T-helper 9 cell (primary cell): Measurements from ENCODE around the gene CC2D1A.

ENCODE experiments used
- DNase-seq: peaks from one replicate; pipeline ENCODE4 v3.0.0-alpha.2; 2020

Gene CC2D1A

GRCh38 chr19:13938301-13939064, 32.5 kb downstream of the CC2D1A start, which contains the start of gene PODNL1:
Gene PODNL1, minus strand, starts transcription at chr19:13938417. Its CDS starts 236 bp downstream, at chr19:13938181.
- DNase-seq, result no peak

GRCh38 chr19:13942023-13942684, 36.2 kb downstream of the CC2D1A start:
- DNase-seq, result no peak

- DNase-seq, result no peak
These were observed 40.4 kb downstream of the CC2D1A start for GRCh38 chr19:13946414-13946813.

GRCh38 chr19:13951043-13951442, 45.0 kb downstream of the CC2D1A start:
- no peak for DNase-seq

- no peak for DNase-seq
These were observed 45.8 kb downstream of the CC2D1A start for GRCh38 chr19:13951799-13952153.

DNA sequence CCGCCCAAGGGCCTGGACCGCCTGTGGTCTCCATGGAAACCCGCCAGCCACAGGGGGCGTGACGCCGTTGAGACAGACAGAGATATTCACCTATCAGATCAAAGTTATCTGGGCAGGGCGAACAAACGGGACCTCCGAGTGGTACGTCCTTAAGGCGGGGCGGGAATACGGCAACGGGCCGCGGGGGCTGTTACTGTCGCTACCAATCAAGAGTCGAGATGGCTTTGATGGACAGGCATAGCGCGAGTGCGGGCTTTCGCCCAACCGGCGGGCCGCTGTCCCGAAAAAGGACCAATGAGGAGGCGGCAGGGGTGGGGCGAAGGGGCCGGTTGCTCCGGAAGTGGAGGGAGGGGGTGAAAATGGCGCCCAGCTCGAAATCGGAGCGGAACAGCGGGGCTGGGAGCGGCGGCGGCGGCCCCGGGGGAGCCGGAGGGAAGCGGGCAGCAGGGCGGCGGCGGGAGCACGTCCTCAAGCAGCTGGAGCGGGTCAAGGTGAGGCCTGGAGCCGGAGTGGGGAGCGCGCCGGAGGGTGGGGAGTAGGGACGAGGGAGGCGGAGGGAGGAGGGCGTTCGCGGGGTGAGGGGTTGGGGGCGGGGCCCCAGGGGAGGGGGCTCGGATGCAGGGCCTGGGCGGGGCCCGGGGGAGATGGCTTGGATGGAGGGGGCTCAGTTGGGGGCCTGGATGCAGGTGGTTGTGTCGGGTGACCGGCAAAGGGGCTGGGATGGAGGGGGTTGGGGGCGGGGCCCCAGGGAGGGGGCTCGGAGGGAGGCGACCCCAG, 46.3 kb downstream of the CC2D1A start, which contains the start of gene DCAF15:
TSS of gene DCAF15 (plus strand) at position 356 of the 777 bp plus-strand sequence. CDS start at position 360, 4 bp downstream.
- DNase-seq, result peak; percentile 96

- no peak for DNase-seq
These were observed 47.0 kb downstream of the CC2D1A start for GRCh38 chr19:13952931-13953531.

GRCh38 chr19:13954185-13954584, 48.2 kb downstream of the CC2D1A start:
- DNase-seq, result no peak

- DNase-seq, result no peak
These were observed 49.8 kb downstream of the CC2D1A start for GRCh38 chr19:13955662-13956364.

DNA sequence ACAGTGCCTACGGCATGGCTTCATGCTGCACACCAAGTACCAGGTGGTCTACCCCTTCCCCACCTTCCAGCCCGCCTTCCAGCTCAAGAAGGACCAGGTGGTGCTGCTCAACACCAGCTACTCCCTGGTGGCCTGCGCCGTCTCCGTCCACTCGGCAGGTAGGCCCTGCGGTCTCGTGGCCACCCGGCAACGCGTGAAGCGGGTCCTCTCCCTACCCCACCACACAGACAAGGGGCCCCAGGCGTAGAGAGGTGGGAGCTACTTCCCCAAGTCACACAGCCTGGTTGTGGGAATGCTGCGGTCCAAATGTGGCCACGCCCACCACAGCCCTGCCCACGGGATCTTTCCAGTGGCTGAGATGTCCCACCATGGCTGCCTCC, 50.4 kb downstream of the CC2D1A start:
- DNase-seq, result no peak

DNA sequence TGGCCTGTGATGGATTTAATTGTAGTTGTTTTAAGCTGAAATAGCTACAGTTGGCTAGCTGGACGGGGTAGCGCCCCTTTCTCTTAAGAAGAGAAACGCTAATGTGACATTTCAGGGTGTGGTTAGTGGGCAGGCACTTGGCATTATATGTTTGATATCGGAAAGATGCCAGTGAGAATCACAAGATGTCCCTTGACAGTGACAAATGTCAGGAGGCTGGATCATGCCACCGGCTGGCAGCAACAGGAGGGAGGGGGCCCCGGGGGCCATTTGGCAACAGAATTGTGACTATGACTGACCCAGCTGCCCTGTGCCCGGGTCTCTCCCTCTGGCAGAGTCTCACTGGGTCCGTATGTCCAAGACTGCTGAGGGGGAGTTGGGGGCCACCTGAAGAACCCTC, 51.0 kb downstream of the CC2D1A start:
- no peak for DNase-seq

DNA sequence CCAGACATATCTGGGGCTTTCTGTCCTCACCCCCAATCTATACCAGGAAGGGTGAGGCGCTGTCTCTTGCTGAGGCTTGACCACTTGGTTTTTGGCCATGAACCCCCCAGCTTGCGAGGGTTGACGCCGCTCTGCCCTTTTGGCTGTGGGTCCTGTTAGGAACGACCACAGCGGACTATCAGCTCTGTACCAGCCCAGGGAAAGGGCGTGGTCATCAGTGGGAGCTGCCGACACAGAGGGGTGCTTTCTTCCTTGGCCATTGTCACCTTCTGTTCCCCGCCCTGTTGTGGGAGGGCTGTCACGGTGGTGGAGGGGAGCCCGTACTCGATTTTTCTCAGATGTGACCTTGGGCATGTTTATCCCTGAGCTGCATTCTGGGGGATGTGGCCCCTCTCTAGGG, 52.0 kb downstream of the CC2D1A start:
- no peak for DNase-seq

DNA sequence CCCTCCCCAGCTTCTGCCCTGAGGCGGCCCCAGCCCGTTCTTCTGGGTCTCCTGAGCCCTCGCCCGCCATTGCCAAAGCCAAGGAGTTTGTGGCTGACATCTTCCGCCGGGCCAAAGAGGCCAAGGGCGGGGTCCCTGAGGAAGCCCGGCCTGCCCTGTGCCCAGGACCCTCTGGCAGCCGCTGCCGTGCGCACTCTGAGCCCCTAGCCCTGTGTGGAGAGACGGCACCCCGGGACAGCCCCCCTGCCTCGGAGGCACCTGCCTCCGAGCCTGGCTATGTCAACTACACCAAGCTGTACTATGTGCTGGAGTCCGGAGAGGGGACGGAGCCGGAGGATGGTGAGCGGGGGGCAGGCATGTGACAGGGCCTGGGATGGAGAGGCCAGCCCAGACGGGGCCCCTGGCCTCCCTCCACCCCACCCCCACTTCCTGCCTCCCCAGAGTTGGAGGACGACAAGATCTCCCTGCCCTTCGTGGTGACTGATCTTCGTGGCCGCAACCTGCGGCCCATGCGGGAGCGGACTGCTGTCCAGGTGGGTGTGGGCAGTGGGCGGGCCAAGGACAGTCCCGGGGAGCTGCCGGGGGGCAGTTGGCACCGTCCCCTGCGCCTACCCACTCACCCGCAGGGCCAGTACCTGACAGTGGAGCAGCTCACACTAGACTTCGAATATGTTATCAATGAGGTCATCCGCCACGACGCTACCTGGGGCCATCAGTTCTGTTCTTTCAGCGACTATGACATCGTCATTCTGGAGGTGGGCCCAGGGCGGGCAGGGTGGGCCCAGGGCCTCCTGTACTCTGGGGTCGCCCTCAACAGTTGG, 53.4 kb downstream of the CC2D1A start:
- DNase-seq, result no peak

- no peak for DNase-seq
These were observed 54.2 kb downstream of the CC2D1A start for GRCh38 chr19:13959962-13960862.

DNA sequence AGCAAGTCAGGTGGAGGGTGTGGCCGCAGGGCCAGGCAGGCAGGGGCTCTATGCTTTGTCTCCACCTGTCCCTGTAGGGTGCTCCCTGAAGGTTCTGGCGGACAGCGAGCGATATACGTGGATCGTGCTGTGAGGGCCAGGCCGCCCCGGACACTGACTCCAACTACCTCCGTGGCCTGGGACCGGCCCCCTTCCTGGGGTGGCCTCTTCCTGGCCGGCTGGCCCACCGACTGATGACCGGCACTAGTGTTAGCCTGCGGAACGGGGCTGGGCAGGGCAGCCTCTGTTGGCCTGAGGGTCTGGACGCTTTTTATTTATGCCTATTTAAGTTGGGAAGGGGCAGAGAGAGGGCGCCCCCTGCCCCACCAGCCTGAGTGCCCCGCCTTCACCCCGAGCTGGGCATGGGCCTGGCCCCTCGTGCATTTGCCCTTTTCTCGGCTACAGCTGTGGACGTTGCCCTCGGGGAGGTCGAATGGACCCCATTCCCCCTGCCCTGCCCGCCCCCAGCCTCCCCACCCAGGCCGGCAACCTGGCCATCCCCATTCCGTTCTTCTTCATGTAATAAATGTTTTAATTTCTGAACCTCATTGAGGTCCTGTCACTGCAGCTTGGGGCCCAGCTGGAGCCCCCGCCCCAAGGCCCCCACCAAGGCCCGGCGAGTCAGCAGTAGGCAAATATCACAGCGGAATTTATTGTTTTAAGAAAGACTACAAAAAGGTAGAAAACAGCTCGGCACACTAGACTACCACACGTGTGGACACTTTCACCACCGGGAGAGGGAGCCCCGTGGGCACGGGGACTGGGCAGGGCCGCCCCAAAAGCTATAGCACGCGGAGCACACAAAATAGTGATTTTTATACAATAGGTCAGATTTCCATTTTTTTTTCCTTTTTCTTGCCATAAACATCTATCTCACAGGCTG, 55.1 kb downstream of the CC2D1A start:
- DNase-seq, result no peak

- DNase-seq, result no peak
These were observed 56.1 kb downstream of the CC2D1A start for GRCh38 chr19:13961826-13962698.

- DNase-seq, result no peak
These were observed 57.0 kb downstream of the CC2D1A start for GRCh38 chr19:13962699-13963602.
